Esophagus squamous epithelium (tissue), 5 donors: Measurements from ENCODE around the gene SLC16A11. TPM values are rescaled to one million over a fixed set of nuclear protein-coding genes. Genes with fewer than 3 reads are reported as not detected.
"Not testable (repeated sequence)": the region's sequence is repeated elsewhere in the genome, so short reads cannot be mapped to it uniquely, and the experiment has no call there.

Experiments used
- DNase-seq: peaks from one replicate; lab custom pipeline; 2025; lab: John Stamatoyannopoulos, UW
- H3K27ac ChIP-seq, 4 donors: fragments of 200-600 bp; sonication (generic); one replicate each; pipeline ENCODE4 v1.5.1; 2016 to 2019; ENCODE audit warnings: mild to moderate bottlenecking in 1 of 4
- H3K27me3 ChIP-seq, 4 donors: fragments of 200-600 bp; sonication (generic); 1 replicate in 3 of 4; 2 replicates in 1 of 4; pipeline versions ENCODE4 v1.5.1 to v1.6.0; 2017 to 2021; ENCODE audit warnings: antibody characterized with exemption in 1 of 4
- H3K36me3 ChIP-seq, 3 donors: fragments of 200-600 bp; sonication (generic); one replicate each; pipeline ENCODE4 v1.5.1; 2016 to 2019
- H3K4me1 ChIP-seq, 3 donors: fragments of 200-600 bp; sonication (generic); one replicate each; pipeline ENCODE4 v1.5.1; 2017 to 2019
- H3K4me3 ChIP-seq, 4 donors: fragments of 200-600 bp; sonication (generic); 1 replicate in 3 of 4; 2 replicates in 1 of 4; pipeline ENCODE4 v1.5.1; 2016 to 2019; ENCODE audit warnings: mild to moderate bottlenecking in 2 of 4, moderate library complexity in 1 of 4
- H3K9me3 ChIP-seq, 3 donors: fragments of 200-600 bp; sonication (generic); one replicate each; pipeline ENCODE4 v1.5.1; 2016 to 2019
- CTCF ChIP-seq, 6 experiments: fragments of 450-650 bp in 4 of 6; fragments of 200-600 bp in 2 of 6; sonication (generic) in 2 of 6; IDR thresholded peaks; one replicate each; pipeline ENCODE4 v1.5.1; 2016 to 2019; ENCODE audit warnings: antibody characterized with exemption in 6 of 6, mild to moderate bottlenecking in 4 of 6, moderate library complexity in 4 of 6
- POLR2A ChIP-seq, 4 donors: fragments of 450-650 bp; IDR thresholded peaks; one replicate each; pipeline ENCODE4 v1.6.1; 2017; ENCODE audit warnings: antibody characterized with exemption in 4 of 4, mild to moderate bottlenecking in 4 of 4, moderate library complexity in 3 of 4
- WGBS, 2 donors: methylation state at CpG; one replicate each; pipeline ENCODE4 v1.1.5; 2018; 5-methylcytosine and 5-hydroxymethylcytosine counted together
- intact Hi-C: fragments of 100-400 bp; cut with DNase I; formaldehyde crosslinking; loops from one replicate; pipeline ENCODE4 v1.15.0; 2022
- small RNA-seq, 4 donors: library from RNA; depleted of rRNA; stranded (forward); fragments of <200 nt; gene quantifications; one replicate each; pipeline ENCODE3, GENCODE V24; 2016
- total RNA-seq, 4 donors: library from RNA; depleted of rRNA; stranded (reverse); fragments of >200 nt; gene quantifications; one replicate each; pipeline ENCODE4 v1.1.0, GENCODE V29; 2016
- donor health status: DM: yes; HTN: yes; CAD: no.

Gene SLC16A11
- total RNA-seq, 4 donors from 2014 or later: 0.56 to 2.1 (median 0.72) TPM; not detected in 1

- intact Hi-C loops: loop anchor here (10.0 kb wide), 1 partner anchor 161 kb away; the partner anchor contains the start of gene TEKT1
- no peak for DNase-seq
- peaks cover 0 to 40% (median 12%) of the 10 kb centered on the region in 3 donors for H3K4me1 ChIP-seq
- 17 to 34% methylated on average over 4 to 9 of the region's 64 CpGs for WGBS, 2 donors
- peak within 1 kb of the TSS; percentile 46 to 69 (median 60) for H3K4me3 ChIP-seq
- H3K36me3 ChIP-seq: peaks cover 6 to 29% (median 7%) of the 10 kb centered on the region in 3 donors
- TF ChIP-seq CTCF (IDR thresholded peaks at IDR 0.05): no peak
- TF ChIP-seq POLR2A (IDR thresholded peaks at IDR 0.05): peak in 2 of 4 donors; percentile 57 to 75
- H3K27ac ChIP-seq: peak within 1 kb of the TSS; percentile 53 to 91 (median 86)
- H3K9me3 ChIP-seq: no peaks in the 10 kb centered on the region
- H3K27me3 ChIP-seq: no peaks in the 10 kb centered on the region
Observed at GRCh38 chr17:6995500-6996255, 48.2 kb downstream of the SLC16A11 start, which contains the start of gene ALOX12. ALOX12 (plus strand) TSS chr17:6996049; CDS start chr17:6996118, 69 bp downstream.

GRCh38 chr17:6994666-6995256, 49.1 kb downstream of the SLC16A11 start:
- H3K4me1 ChIP-seq: peaks cover 0 to 40% (median 12%) of the 10 kb centered on the region in 3 donors
- peak overlapping the region in 3 of 4 donors; percentile 85 to 91 (median 87) for H3K27ac ChIP-seq
- intact Hi-C loops: loop anchor here (10.0 kb wide), 1 partner anchor 160 kb away; the partner anchor contains the start of gene TEKT1
- H3K27me3 ChIP-seq: no peaks in the 10 kb centered on the region
- TF ChIP-seq POLR2A (IDR thresholded peaks at IDR 0.05) (no peak), CTCF (IDR thresholded peaks at IDR 0.05) (no peak)
- no peak for DNase-seq
- no peaks in the 10 kb centered on the region for H3K9me3 ChIP-seq
- H3K4me3 ChIP-seq: peak overlapping the region; percentile 46 to 69 (median 60)
- H3K36me3 ChIP-seq: peaks cover 0 to 19% (median 4%) of the 10 kb centered on the region in 3 donors
- 70 to 78% methylated on average over 9 of the region's 9 CpGs for WGBS, 2 donors

- WGBS, 2 donors: 86 to 93% methylated on average over 10 of the region's 10 CpGs
- Histone ChIP-seq H3K36me3 (peaks cover 0 to 13% (median 0%) of the 10 kb centered on the region in 3 donors), H3K27ac (peak overlapping the region in 1 of 4 donors; percentile 3), H3K9me3 (no peaks in the 10 kb centered on the region), H3K27me3 (no peaks in the 10 kb centered on the region), H3K4me3 (no peak overlapping the region), H3K4me1 (peaks cover 0 to 40% (median 12%) of the 10 kb centered on the region in 3 donors)
- intact Hi-C loops: loop anchor here (10.0 kb wide), 1 partner anchor 159 kb away; the partner anchor contains the start of gene TEKT1
- DNase-seq: no peak
- no peak for TF ChIP-seq CTCF (IDR thresholded peaks at IDR 0.05)
- no peak for TF ChIP-seq POLR2A (IDR thresholded peaks at IDR 0.05)
Observed at GRCh38 chr17:6994118-6994598, 49.7 kb downstream of the SLC16A11 start.

GRCh38 chr17:6993613-6994056, 50.3 kb downstream of the SLC16A11 start:
- WGBS, 2 donors: 64 to 85% methylated on average over 2 to 5 of the region's 5 CpGs
- H3K36me3 ChIP-seq, H3K9me3 ChIP-seq, H3K4me3 ChIP-seq, DNase-seq, H3K27me3 ChIP-seq: not testable (repeated sequence)
- Histone ChIP-seq H3K4me1 (peaks cover 0 to 40% (median 12%) of the 10 kb centered on the region in 3 donors), H3K27ac (peak overlapping the region in 1 of 4 donors; percentile 3)
- intact Hi-C loops: loop anchor here (10.0 kb wide), 1 partner anchor 159 kb away; the partner anchor contains the start of gene TEKT1

Small RNA genes lying within 50 kb of the gene (small RNA-seq; reads per million reads assigned to genes)
- 0 reads per million in 4 donors for gene AC120057.1

Other genes with a start within 250 kb of the SLC16A11 start
- gene TEKT1, start 212.4 kb downstream of the SLC16A11 start, total RNA-seq: not detected
- 10 to 100 TPM in 3 of 4 donors, 1 to 10 TPM in 1; 3.8 to 43.5 (median 26.4) TPM for gene ALOX12, start 48.0 kb downstream of the SLC16A11 start, total RNA-seq
- 100 to 1,000 TPM in 3 of 4 donors, 10 to 100 TPM in 1; 96.1 to 173 (median 137) TPM for gene RNASEK, start 31.5 kb downstream of the SLC16A11 start, total RNA-seq
- 1 to 10 TPM in 1 of 4 donors, under 1 TPM in 3; 0.15 to 1.9 (median 0.67) TPM for gene BCL6B, start 21.0 kb downstream of the SLC16A11 start, total RNA-seq
- 1 to 10 TPM; 2.7 to 5.6 (median 3.6) TPM for gene SLC16A13, start 8.1 kb downstream of the SLC16A11 start, total RNA-seq
- gene CLEC10A, start 36.2 kb upstream of the SLC16A11 start, total RNA-seq: 10 to 100 TPM in 1 of 4 donors, 1 to 10 TPM in 1, under 1 TPM in 2; 0.40 to 10.6 (median 4.0) TPM
- gene ASGR2, start 70.7 kb upstream of the SLC16A11 start, total RNA-seq: under 1 TPM in 2 of 4 donors, not detected in 2; 0.50 to 0.95 TPM
- gene ASGR1, start 135.3 kb upstream of the SLC16A11 start, total RNA-seq: 1 to 10 TPM in 1 of 4 donors, under 1 TPM in 2, not detected in 1; 0.42 to 1.1 (median 0.97) TPM
- 10 to 100 TPM in 1 of 4 donors, 1 to 10 TPM in 3; 2.6 to 13.9 (median 6.0) TPM for gene DLG4, start 175.7 kb upstream of the SLC16A11 start, total RNA-seq
- gene ACADVL, start 175.8 kb upstream of the SLC16A11 start, total RNA-seq: 100 to 1,000 TPM; 453 to 742 (median 464) TPM
- gene DVL2, start 190.4 kb upstream of the SLC16A11 start, total RNA-seq: 10 to 100 TPM; 21.4 to 58.0 (median 37.3) TPM
- 10 to 100 TPM; 24.7 to 30.6 (median 27.0) TPM for gene PHF23, start 195.4 kb upstream of the SLC16A11 start, total RNA-seq
- 100 to 1,000 TPM; 172 to 384 (median 197) TPM for gene GABARAP, start 198.4 kb upstream of the SLC16A11 start, total RNA-seq
- gene CTDNEP1, start 207.6 kb upstream of the SLC16A11 start, total RNA-seq: 10 to 100 TPM; 42.0 to 52.1 (median 47.8) TPM
- 10 to 100 TPM; 14.9 to 21.8 (median 16.6) TPM for gene ELP5, start 208.1 kb upstream of the SLC16A11 start, total RNA-seq
- 100 to 1,000 TPM; 172 to 411 (median 208) TPM for gene CLDN7, start 218.4 kb upstream of the SLC16A11 start, total RNA-seq
- gene SLC2A4, start 237.6 kb upstream of the SLC16A11 start, total RNA-seq: 10 to 100 TPM in 1 of 4 donors, 1 to 10 TPM in 2, under 1 TPM in 1; 0.83 to 21.7 (median 2.5) TPM